GM12873 (cell line): ENCODE measurements around the gene SPSB2.
A peak's percentile ranks its signal among the peaks of the same experiment; 100 is the strongest.

Experiments
- TF ChIP-seq, protein P1 (sequence below): IDR thresholded peaks from 2 replicates; pipeline ENCODE4 v1.5.1; 2012; ENCODE audit warnings: low read depth, mild to moderate bottlenecking, moderate library complexity, low read length, control low read depth; ENCODE audit not compliant: insufficient read depth; ENCODE audit errors: missing control alignments

SPSB2 gene

DNA sequence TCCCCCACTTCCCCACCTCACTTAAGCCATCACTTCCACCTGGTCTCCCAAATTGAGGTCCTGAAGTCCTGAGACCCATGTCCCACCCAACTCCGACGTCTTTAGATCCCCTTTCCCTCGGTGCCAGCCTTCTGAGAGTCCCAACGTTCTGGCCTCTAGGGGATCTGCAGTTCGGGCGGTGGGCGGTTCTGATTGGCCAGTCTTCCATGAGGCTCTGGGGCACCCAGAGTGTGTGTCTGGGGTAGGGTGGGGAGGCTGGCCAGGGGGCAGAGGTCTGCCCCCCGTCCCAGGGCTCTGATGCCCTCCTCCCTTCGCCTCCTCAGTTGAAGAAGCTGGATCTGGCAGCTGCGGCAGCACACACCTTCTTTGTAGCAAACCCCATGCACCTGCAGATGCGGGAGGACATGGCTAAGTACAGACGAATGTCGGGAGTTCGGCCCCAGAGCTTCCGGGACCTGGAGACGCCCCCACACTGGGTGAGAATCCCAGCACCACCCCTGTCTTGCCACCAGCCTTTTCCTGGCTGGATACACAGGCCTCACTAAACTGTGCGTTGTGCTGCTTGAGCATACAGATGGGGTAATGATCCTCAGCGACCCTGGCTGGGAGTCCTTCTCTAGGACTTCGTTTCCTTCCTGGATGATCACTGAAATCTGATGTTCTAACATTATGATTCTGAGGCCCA, 43.4 kb downstream of the SPSB2 start:
- TF ChIP-seq, protein P1, sequence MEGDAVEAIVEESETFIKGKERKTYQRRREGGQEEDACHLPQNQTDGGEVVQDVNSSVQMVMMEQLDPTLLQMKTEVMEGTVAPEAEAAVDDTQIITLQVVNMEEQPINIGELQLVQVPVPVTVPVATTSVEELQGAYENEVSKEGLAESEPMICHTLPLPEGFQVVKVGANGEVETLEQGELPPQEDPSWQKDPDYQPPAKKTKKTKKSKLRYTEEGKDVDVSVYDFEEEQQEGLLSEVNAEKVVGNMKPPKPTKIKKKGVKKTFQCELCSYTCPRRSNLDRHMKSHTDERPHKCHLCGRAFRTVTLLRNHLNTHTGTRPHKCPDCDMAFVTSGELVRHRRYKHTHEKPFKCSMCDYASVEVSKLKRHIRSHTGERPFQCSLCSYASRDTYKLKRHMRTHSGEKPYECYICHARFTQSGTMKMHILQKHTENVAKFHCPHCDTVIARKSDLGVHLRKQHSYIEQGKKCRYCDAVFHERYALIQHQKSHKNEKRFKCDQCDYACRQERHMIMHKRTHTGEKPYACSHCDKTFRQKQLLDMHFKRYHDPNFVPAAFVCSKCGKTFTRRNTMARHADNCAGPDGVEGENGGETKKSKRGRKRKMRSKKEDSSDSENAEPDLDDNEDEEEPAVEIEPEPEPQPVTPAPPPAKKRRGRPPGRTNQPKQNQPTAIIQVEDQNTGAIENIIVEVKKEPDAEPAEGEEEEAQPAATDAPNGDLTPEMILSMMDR: peak; percentile 14

DNA sequence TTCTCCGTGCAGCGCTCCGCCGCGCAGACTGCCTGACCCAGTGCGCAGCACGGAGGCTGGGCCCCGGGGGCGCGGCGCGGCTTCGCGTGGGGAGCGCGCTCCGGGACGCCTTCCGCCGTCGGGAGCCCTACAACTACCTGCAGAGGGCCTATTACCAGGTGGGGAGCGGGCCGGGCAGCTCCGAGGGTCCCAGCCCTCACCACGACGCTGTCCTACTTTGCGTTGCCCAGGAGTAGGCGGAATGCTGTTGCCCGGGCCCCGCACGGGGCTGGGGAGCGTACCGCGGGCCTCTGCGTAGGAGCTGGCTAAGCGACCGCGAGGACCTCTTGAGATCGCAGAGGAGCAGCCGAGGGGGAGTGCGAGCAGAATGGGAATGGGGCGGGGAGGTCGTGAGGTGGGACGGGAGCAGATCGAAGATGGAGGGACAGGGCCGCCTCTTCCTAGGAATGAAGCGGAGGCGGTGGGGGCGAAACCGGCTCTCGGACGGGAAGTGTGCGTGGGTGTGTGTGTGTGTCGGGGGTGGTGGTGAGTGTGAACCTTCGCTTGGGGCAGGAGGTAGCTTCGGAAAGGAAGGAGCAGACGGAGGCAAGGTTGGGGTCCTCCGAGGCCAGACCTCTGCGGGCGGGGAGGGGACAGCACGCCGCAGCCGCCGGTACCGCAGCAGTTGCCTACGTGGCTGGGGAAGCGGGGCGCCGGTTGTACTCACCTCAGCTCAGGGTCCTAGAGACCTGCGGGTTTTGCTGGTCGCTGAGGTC, 44.1 kb downstream of the SPSB2 start:
- TF ChIP-seq, protein P1: no peak

DNA sequence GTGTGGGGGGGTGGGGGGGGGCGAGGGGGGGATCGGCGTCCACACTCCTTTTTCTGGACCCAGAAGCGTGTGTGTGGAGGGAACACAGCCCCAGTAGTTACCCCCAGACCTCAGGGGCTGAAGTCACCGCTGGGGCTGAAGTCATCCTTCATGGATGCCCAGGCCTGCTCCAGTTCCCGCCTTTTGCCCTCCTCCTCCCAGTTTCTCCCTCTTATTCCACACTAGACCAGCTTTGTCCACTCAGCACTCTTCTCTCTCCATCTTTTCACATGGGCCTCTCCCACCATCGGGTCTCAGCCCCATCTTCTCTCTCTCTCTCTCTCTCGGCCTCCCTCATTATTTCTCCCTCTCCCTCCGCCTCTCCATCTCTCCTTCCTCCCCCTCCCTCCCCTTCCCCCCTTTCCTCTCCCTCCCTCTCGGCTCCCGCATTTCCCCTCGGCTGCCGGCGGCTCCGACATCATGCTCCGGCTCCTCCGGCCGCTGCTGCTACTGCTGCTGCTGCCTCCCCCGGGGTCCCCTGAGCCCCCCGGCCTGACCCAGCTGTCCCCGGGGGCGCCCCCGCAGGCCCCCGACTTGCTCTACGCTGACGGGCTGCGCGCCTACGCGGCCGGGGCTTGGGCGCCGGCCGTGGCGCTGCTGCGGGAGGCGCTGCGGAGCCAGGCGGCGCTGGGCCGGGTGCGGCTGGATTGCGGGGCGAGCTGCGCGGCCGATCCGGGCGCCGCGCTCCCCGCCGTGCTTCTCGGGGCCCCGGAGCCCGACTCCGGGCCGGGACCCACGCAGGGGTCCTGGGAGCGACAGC, 44.9 kb downstream of the SPSB2 start, which contains the start of gene P3H3:
Gene P3H3 (plus strand): TSS at position 426 of the 799 bp plus-strand sequence. CDS start 34 bp downstream, at position 460.
- TF ChIP-seq, protein P1: no peak

DNA sequence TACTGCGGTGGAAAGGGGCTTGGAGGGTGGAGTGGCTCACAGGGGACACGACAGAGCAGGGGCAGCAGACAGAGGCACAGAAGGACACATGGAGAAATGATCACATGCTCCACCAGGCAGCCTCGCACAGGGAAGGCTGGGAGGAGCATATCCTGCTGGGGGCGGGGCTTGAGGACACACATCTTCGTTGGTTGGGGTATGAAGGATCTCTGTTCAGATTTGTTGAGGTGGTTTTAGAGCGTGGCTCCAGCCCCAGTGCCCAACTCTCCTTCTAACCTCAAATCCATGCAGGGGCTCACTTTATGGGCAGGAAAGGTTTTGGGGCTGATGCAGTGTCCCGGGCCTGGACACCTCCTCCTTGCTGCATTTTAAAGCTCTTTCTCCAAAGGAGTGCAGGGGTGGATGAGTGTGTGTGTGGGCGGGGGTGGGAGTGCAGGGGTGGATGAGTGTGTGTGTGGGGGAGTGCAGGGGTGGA, 45.6 kb downstream of the SPSB2 start:
- TF ChIP-seq, protein P1: no peak

DNA sequence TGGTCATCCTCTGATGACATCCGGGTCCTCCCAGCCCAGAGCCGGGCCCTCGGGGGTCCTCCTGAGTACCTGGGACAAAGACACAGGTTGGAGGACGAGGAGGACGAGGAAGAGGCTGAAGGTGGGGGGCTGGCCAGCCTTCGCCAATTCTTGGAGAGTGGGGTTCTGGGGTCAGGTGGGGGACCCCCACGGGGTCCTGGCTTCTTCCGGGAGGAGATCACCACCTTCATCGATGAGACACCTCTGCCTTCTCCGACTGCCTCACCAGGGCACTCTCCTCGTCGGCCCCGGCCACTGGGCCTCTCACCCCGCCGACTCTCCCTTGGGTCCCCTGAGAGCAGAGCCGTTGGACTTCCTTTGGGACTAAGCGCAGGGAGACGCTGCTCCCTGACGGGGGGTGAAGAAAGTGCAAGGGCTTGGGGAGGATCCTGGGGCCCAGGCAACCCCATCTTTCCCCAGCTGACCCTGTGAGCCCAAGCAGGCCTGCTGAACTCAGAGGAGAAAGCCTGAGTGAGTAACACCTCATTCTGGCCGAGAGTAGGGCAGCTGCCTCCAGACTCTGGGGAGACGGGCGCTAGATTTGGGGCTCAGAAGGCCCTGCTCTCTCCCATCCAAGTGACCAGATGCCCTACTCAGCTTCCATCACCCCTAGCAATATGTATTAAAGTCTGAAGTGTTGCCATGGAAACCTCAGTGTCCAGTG, 46.2 kb downstream of the SPSB2 start:
- TF ChIP-seq, protein P1: no peak

DNA sequence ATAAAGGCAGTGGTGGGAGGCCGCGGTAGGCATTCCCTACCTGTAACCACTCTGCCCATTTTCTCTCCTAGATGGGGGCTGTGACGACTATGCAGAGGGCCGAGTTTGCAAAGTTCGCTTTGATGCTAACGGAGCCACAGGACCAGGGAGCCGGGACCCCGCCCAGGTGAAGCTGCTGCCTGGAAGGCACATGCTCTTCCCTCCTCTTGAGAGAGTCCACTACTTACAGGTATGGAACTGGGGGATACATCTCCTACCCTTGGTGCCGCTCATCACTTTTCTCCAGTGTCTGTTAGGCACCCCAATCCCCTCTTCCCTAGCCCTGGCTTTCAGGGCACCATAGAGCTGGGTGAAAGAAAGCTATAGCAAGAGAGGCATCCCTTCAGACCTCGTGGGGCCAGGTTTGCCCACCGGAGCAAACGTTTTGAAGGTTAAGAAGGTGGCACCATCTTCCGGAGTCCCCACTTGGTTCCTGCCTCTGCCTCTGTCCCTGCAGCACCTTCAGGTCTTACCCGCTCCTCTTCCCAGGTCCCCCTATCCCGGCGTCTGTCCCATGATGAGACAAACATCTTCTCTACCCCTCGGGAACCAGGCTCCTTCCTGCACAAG, 46.9 kb downstream of the SPSB2 start:
- TF ChIP-seq, protein P1: no peak
